K562 (cell line): Measurements from ENCODE around the gene FAM32A. TPM values are rescaled to one million over a fixed set of nuclear protein-coding genes. Genes with fewer than 3 reads are reported as not detected.

ENCODE experiments used
- ARID3B ChIP-seq: fragments of 250-450 bp; sonication (Bioruptor Pico); IDR thresholded peaks from 2 replicates; pipeline ENCODE4 v1.4.0; 2020; ENCODE audit warnings: borderline replicate concordance
- ATF7 ChIP-seq: fragments of 450-650 bp; IDR thresholded peaks from 2 replicates; pipeline ENCODE4 v1.7.1; 2014; ENCODE audit warnings: mild to moderate bottlenecking, moderate library complexity
- CHCHD3 ChIP-seq: fragments of 250-450 bp; sonication (Bioruptor Pico); IDR thresholded peaks from 2 replicates; pipeline ENCODE4 v2.1.2; 2022; ENCODE audit warnings: mild to moderate bottlenecking
- DACH1 ChIP-seq: fragments of 450-650 bp; IDR thresholded peaks from 2 replicates; pipeline ENCODE4 v1.6.1; 2018; ENCODE audit not compliant: partially characterized antibody
- DLX4 ChIP-seq: fragments of 250-450 bp; sonication (Bioruptor Pico); IDR thresholded peaks from 2 replicates; pipeline ENCODE4 v1.6.1; 2021; ENCODE audit warnings: mild to moderate bottlenecking
- FOXJ2 ChIP-seq: fragments of 200-800 bp; sonication (Bioruptor generic); IDR thresholded peaks from 2 replicates; pipeline ENCODE4 v1.6.1; 2016; ENCODE audit warnings: missing genetic modification characterization, missing compliant biosample characterization
- GABPB1 ChIP-seq: sonication (generic); formaldehyde crosslinking; IDR thresholded peaks from 2 replicates; pipeline ENCODE4 v1.8.0; 2022; ENCODE audit warnings: mild to moderate bottlenecking, missing genetic modification reagents
- GTF2E2 ChIP-seq: fragments of 200-800 bp; sonication (Bioruptor generic); IDR thresholded peaks from 2 replicates; pipeline ENCODE4 v1.6.1; 2016; ENCODE audit warnings: missing genetic modification characterization, missing compliant biosample characterization
- KDM1A ChIP-seq, 2 experiments: fragments of 450-650 bp; IDR thresholded peaks; 2 replicates each; pipeline ENCODE4 v1.6.1; 2016; ENCODE audit warnings: mild to moderate bottlenecking in 2 of 2
- MCM3 ChIP-seq: fragments of 450-650 bp; IDR thresholded peaks from 2 replicates; pipeline ENCODE4 v1.6.1; 2016
- MEF2D ChIP-seq: conservative IDR thresholded peaks from 2 replicates; pipeline ENCODE4 v1.6.1; 2016; ENCODE audit warnings: low read depth, missing genetic modification characterization, missing compliant biosample characterization
- PYGO2 ChIP-seq: fragments of 450-650 bp; IDR thresholded peaks from 2 replicates; pipeline ENCODE4 v1.6.1; 2016; ENCODE audit warnings: mild to moderate bottlenecking, missing genetic modification characterization, moderate library complexity, missing compliant biosample characterization
- SAP30 ChIP-seq: fragments of 200-600 bp; sonication (generic); IDR thresholded peaks from 2 replicates; pipeline ENCODE4 v1.6.1; 2012; ENCODE audit warnings: borderline replicate concordance, low read depth, mild to moderate bottlenecking, moderate library complexity, low read length, control low read depth, inconsistent platforms; ENCODE audit not compliant: insufficient read depth, poor library complexity, severe bottlenecking
- SFPQ ChIP-seq: fragments of 200-400 bp; formaldehyde crosslinking; IDR thresholded peaks from 2 replicates; pipeline ENCODE4 v1.6.1; 2017; ENCODE audit warnings: mild to moderate bottlenecking, low read depth, low read length, moderate library complexity
- SMARCA5 ChIP-seq: fragments of 450-650 bp; IDR thresholded peaks from 2 replicates; pipeline ENCODE4 v1.6.1; 2016
- SRSF9 ChIP-seq: fragments of 200-400 bp; formaldehyde crosslinking; IDR thresholded peaks from 2 replicates; pipeline ENCODE4 v1.6.1; 2017; ENCODE audit warnings: low read depth, low read length, borderline replicate concordance
- ZBTB17 ChIP-seq: fragments of 450-650 bp; formaldehyde crosslinking; IDR thresholded peaks from 2 replicates; pipeline ENCODE4 v1.4.0; 2020; ENCODE audit warnings: mild to moderate bottlenecking
- ZNF12 ChIP-seq: sonication (generic); formaldehyde crosslinking; IDR thresholded peaks from 2 replicates; pipeline ENCODE4 v1.4.0; 2020; ENCODE audit warnings: mild to moderate bottlenecking, missing genetic modification reagents
- ZNF507 ChIP-seq: conservative IDR thresholded peaks from 2 replicates; pipeline ENCODE4 v1.6.1; 2017; ENCODE audit warnings: missing genetic modification characterization, missing compliant biosample characterization
- ZNF644 ChIP-seq: fragments of 200-800 bp; sonication (Bioruptor generic); IDR thresholded peaks from 2 replicates; pipeline ENCODE4 v1.6.1; 2016; ENCODE audit warnings: low read depth, missing genetic modification characterization, missing compliant biosample characterization
- polyA plus RNA-seq, 8 experiments: library from polyadenylated mRNA; depleted of rRNA in 4 of 8; stranded (reverse) in 5 of 8; unstranded in 3 of 8; fragments of >200 nt; fragmentation: Nextera tagmentation in 2 of 8; fragmentation: Illumina TruSeq in 1 of 8; extraction: Ambion mirVana in 2 of 8; extraction: Trizol in 1 of 8; gene quantifications; 2 replicates each; pipeline versions ENCODE4 v1.2.1 to v1.2.3, GENCODE V29; 2011 to 2014; ENCODE audit warnings: inconsistent platforms in 1 of 8, missing spikeins in 1 of 8
- total RNA-seq, 7 experiments: library from RNA; depleted of rRNA in 6 of 7; stranded (reverse); fragments of >200 nt in 6 of 7; fragmentation: Illumina TruSeq in 2 of 7; extraction: Trizol in 2 of 7; gene quantifications; 2 replicates each; pipeline versions ENCODE4 v1.2.1 to v1.2.3, GENCODE V29; 2011 to 2021; ENCODE audit warnings: low replicate concordance in 1 of 7
- TF ChIP-seq, protein P1 (sequence below): IDR thresholded peaks from 2 replicates; pipeline ENCODE4 v1.6.1; 2016; ENCODE audit warnings: missing genetic modification characterization, missing compliant biosample characterization
- TF ChIP-seq, protein P2 (sequence below), 2 experiments: fragments of 250-450 bp in 1 of 2; fragments of 450-650 bp in 1 of 2; sonication (Bioruptor Pico) in 1 of 2; IDR thresholded peaks; 2 replicates each; pipeline versions ENCODE4 v1.6.1 to v1.8.0; 2016 to 2021; ENCODE audit warnings: mild to moderate bottlenecking in 2 of 2, moderate library complexity in 2 of 2, missing compliant biosample characterization in 1 of 2, missing genetic modification characterization in 1 of 2

Gene FAM32A
- total and polyA plus RNA-seq, 9 of the 15 experiments (the other 6 are each of a cell fraction or from before 2014, with no cell fraction given): 30.7 to 96.7 (median 73.7) TPM

GRCh38 chr19:16141043-16141442, 44.2 kb upstream of the FAM32A start (continued):
- TF ChIP-seq ZNF644 (tag): no peak
- TF ChIP-seq ZNF507 (tag): no peak
- no peak for TF ChIP-seq CHCHD3 (CRISPR knock-in tag)
- TF ChIP-seq SFPQ: no peak
- peak; percentile 75 to 90 for TF ChIP-seq KDM1A (IDR thresholded peaks at IDR 0.05)
- TF ChIP-seq ZBTB17 (CRISPR knock-in tag): no peak
- peak; percentile 58 for TF ChIP-seq DACH1
- TF ChIP-seq ATF7: 0 out of 2 replicates have a peak, but pooled peaks have one; percentile 17
- no peak for TF ChIP-seq ARID3B (CRISPR knock-in tag)
- TF ChIP-seq, protein P1, sequence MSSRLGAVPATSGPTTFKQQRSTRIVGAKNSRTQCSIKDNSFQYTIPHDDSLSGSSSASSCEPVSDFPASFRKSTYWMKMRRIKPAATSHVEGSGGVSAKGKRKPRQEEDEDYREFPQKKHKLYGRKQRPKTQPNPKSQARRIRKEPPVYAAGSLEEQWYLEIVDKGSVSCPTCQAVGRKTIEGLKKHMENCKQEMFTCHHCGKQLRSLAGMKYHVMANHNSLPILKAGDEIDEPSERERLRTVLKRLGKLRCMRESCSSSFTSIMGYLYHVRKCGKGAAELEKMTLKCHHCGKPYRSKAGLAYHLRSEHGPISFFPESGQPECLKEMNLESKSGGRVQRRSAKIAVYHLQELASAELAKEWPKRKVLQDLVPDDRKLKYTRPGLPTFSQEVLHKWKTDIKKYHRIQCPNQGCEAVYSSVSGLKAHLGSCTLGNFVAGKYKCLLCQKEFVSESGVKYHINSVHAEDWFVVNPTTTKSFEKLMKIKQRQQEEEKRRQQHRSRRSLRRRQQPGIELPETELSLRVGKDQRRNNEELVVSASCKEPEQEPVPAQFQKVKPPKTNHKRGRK (tag): no peak
- TF ChIP-seq MEF2D (tag): no peak
- TF ChIP-seq DLX4 (CRISPR knock-in tag): no peak
- no peak for TF ChIP-seq MCM3
- TF ChIP-seq FOXJ2 (tag): no peak
- peak; percentile 99 for TF ChIP-seq SMARCA5
- no peak for TF ChIP-seq SRSF9
- TF ChIP-seq ZNF12: no peak
- TF ChIP-seq GABPB1 (CRISPR knock-in tag): no peak
- TF ChIP-seq PYGO2 (tag): no peak
- no peak for TF ChIP-seq SAP30
- TF ChIP-seq, protein P2, sequence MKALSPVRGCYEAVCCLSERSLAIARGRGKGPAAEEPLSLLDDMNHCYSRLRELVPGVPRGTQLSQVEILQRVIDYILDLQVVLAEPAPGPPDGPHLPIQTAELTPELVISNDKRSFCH (CRISPR knock-in tag; IDR thresholded peaks at IDR 0.05): no peak
- TF ChIP-seq, protein P2 (tag; IDR thresholded peaks at IDR 0.05): 0 out of 2 replicates have a peak, but pooled peaks have one; percentile 35
- TF ChIP-seq GTF2E2 (tag): no peak
